ENCODE measurements around the gene PBX4. TPM values are rescaled to one million over a fixed set of nuclear protein-coding genes. Genes with fewer than 3 reads are reported as not detected.

PBX4 gene
- total and polyA plus RNA-seq, 2 donors (not counting 1 experiment from before 2014, with no cell fraction given), result 11.7 TPM

GRCh38 chr19:19588546-19588945 lies 29.9 kb downstream of the PBX4 start:
- Mint-ChIP-seq H3K4me3 (no peak overlapping the region), H3K27me3 (no peaks in the 10 kb centered on the region), H3K9me3 (ENCODE audit: insufficient read depth) (no peaks in the 10 kb centered on the region), H3K4me1 (peaks cover 18% of the 10 kb centered on the region), H3K27ac (peak overlapping the region; percentile 37)
- Histone ChIP-seq H2AFZ (ENCODE audit: insufficient read depth, low read depth, low read length, poor library complexity, severe bottlenecking) (no peak overlapping the region), H3K27me3 (replicated peaks in 1 of 4; ENCODE audit: control extremely low read depth in 1 of 4, control insufficient read depth in 3 of 4, insufficient read depth in 4 of 4, low read length in 3 of 4) (no peaks in the 10 kb centered on the region), H3K4me3 (ENCODE audit: control extremely low read depth in 1 of 5, extremely low read depth in 1 of 5, insufficient read depth in 1 of 5, low read depth in 2 of 5, low read length in 4 of 5) (no peak overlapping the region), H4K20me1 (ENCODE audit: control insufficient read depth, insufficient read depth, low read length, poor library complexity, severe bottlenecking) (no peaks in the 10 kb centered on the region), H3K9me3 (ENCODE audit: control extremely low read depth in 1 of 3, control insufficient read depth in 2 of 3, insufficient read depth in 1 of 3, low read length in 2 of 3) (no peaks in the 10 kb centered on the region), H3K4me1 (ENCODE audit: control insufficient read depth in 2 of 2, insufficient read depth in 2 of 2, low read length in 2 of 2) (peaks cover 3 to 16% of the 10 kb centered on the region in 2 donors), H3K9ac (ENCODE audit: low read length) (no peak overlapping the region), H3K79me2 (ENCODE audit: control insufficient read depth, insufficient read depth, low read length) (no peaks in the 10 kb centered on the region), H3K4me2 (replicated peaks; ENCODE audit: low read depth, low read length, poor library complexity, severe bottlenecking) (no peak overlapping the region), H3K36me3 (replicated peaks in 1 of 2; ENCODE audit: control extremely low read depth in 1 of 2, control insufficient read depth in 1 of 2, extremely low read depth in 1 of 2, insufficient read depth in 2 of 2, low read length in 1 of 2) (no peaks in the 10 kb centered on the region), H3K27ac (ENCODE audit: low read length in 2 of 2) (no peak overlapping the region)
- WGBS (ENCODE audit: insufficient coverage), result 100% methylated on average over 1 of the region's 2 CpGs
- POLR2A ChIA-PET, result no interaction called here
- intact Hi-C loops (cut with micrococcal nuclease), result no loop called here
- TF ChIP-seq, protein P1, sequence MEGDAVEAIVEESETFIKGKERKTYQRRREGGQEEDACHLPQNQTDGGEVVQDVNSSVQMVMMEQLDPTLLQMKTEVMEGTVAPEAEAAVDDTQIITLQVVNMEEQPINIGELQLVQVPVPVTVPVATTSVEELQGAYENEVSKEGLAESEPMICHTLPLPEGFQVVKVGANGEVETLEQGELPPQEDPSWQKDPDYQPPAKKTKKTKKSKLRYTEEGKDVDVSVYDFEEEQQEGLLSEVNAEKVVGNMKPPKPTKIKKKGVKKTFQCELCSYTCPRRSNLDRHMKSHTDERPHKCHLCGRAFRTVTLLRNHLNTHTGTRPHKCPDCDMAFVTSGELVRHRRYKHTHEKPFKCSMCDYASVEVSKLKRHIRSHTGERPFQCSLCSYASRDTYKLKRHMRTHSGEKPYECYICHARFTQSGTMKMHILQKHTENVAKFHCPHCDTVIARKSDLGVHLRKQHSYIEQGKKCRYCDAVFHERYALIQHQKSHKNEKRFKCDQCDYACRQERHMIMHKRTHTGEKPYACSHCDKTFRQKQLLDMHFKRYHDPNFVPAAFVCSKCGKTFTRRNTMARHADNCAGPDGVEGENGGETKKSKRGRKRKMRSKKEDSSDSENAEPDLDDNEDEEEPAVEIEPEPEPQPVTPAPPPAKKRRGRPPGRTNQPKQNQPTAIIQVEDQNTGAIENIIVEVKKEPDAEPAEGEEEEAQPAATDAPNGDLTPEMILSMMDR (IDR thresholded peaks at IDR 0.05), result no peak
- TF ChIP-seq EZH2 (IDR thresholded peaks at IDR 0.05; ENCODE audit: borderline replicate concordance, insufficient read depth, low read depth, low read length, poor library complexity, severe bottlenecking), result no peak
- ATAC-seq (ENCODE audit: low read depth) (no peak), DNase-seq (no peak)
- CTCF ChIA-PET, result no interaction called here

- H3K4me3 Mint-ChIP-seq, result no peak overlapping the region
- H3K9ac ChIP-seq (ENCODE audit: low read length), result no peak overlapping the region
- no peak overlapping the region for H3K4me2 ChIP-seq (replicated peaks; ENCODE audit: low read depth, low read length, poor library complexity, severe bottlenecking)
- intact Hi-C loops (cut with micrococcal nuclease), result no loop called here
- no peak overlapping the region for H3K27ac ChIP-seq (ENCODE audit: low read length in 2 of 2)
- no peaks in the 10 kb centered on the region for H4K20me1 ChIP-seq (ENCODE audit: control insufficient read depth, insufficient read depth, low read length, poor library complexity, severe bottlenecking)
- H3K27ac Mint-ChIP-seq, result no peak overlapping the region
- no peak for ATAC-seq (ENCODE audit: low read depth)
- H3K4me3 ChIP-seq (ENCODE audit: control extremely low read depth in 1 of 5, extremely low read depth in 1 of 5, insufficient read depth in 1 of 5, low read depth in 2 of 5, low read length in 4 of 5), result no peak overlapping the region
- WGBS (ENCODE audit: insufficient coverage), result 100% methylated on average over 2 of the region's 5 CpGs
- no peaks in the 10 kb centered on the region for H3K27me3 ChIP-seq (replicated peaks in 1 of 4; ENCODE audit: control extremely low read depth in 1 of 4, control insufficient read depth in 3 of 4, insufficient read depth in 4 of 4, low read length in 3 of 4)
- no peaks in the 10 kb centered on the region for H3K36me3 ChIP-seq (replicated peaks in 1 of 2; ENCODE audit: control extremely low read depth in 1 of 2, control insufficient read depth in 1 of 2, extremely low read depth in 1 of 2, insufficient read depth in 2 of 2, low read length in 1 of 2)
- H3K9me3 ChIP-seq (ENCODE audit: control extremely low read depth in 1 of 3, control insufficient read depth in 2 of 3, insufficient read depth in 1 of 3, low read length in 2 of 3), result no peaks in the 10 kb centered on the region
- no peak for TF ChIP-seq EZH2 (IDR thresholded peaks at IDR 0.05; ENCODE audit: borderline replicate concordance, insufficient read depth, low read depth, low read length, poor library complexity, severe bottlenecking)
- TF ChIP-seq, protein P1 (IDR thresholded peaks at IDR 0.05), result no peak
- H2AFZ ChIP-seq (ENCODE audit: insufficient read depth, low read depth, low read length, poor library complexity, severe bottlenecking), result no peak overlapping the region
- no peaks in the 10 kb centered on the region for H3K79me2 ChIP-seq (ENCODE audit: control insufficient read depth, insufficient read depth, low read length)
- H3K27me3 Mint-ChIP-seq, result no peaks in the 10 kb centered on the region
- POLR2A ChIA-PET, result no interaction called here
- no peaks in the 10 kb centered on the region for H3K9me3 Mint-ChIP-seq (ENCODE audit: insufficient read depth)
- peaks cover 3 to 16% of the 10 kb centered on the region in 2 donors for H3K4me1 ChIP-seq (ENCODE audit: control insufficient read depth in 2 of 2, insufficient read depth in 2 of 2, low read length in 2 of 2)
- no peak for DNase-seq
- H3K4me1 Mint-ChIP-seq, result peaks cover 18% of the 10 kb centered on the region
- CTCF ChIA-PET, result no interaction called here
Observed at GRCh38 chr19:19587771-19588170, 30.7 kb downstream of the PBX4 start.
